Adrenal gland (tissue), 5 donors: ENCODE measurements around the gene ZDHHC18.

Experiments used
- CTCF ChIP-seq, 6 experiments: fragments of 450-650 bp in 4 of 6; fragments of 200-600 bp in 2 of 6; sonication (generic) in 1 of 6; IDR thresholded peaks; 1 replicate in 5 of 6; 2 replicates in 1 of 6; pipeline versions ENCODE4 v1.5.1 to v1.8.0; 2016 to 2021; ENCODE audit warnings: antibody characterized with exemption in 6 of 6, mild to moderate bottlenecking in 2 of 6, moderate library complexity in 1 of 6
- POLR2A ChIP-seq, 2 donors: fragments of 450-650 bp; IDR thresholded peaks; one replicate each; pipeline ENCODE4 v1.6.1; 2017; ENCODE audit warnings: antibody characterized with exemption in 2 of 2, mild to moderate bottlenecking in 2 of 2, moderate library complexity in 1 of 2
- donor health status: DM: no; HTN: no; CAD: no.

- TF ChIP-seq CTCF (IDR thresholded peaks at IDR 0.05): no peak
- TF ChIP-seq POLR2A (IDR thresholded peaks at IDR 0.05): peak in 1 of 2 donors; percentile 65
Measured at GRCh38 chr1:26799479-26800142, 26.9 kb upstream of the ZDHHC18 start.
